MM.1S (cell line): ENCODE results near the gene PLOD1.

Experiments
- CTCF ChIP-seq: fragments of 300-600 bp; sonication (generic); IDR thresholded peaks from 2 replicates; pipeline ENCODE4 v1.5.1; 2016; ENCODE audit warnings: antibody characterized with exemption, low read length, mixed read lengths
- EZH2 ChIP-seq: fragments of 300-600 bp; sonication (generic); optimal IDR thresholded peaks from 2 replicates; pipeline ENCODE3; 2017; ENCODE audit warnings: low read depth, mild to moderate bottlenecking, antibody characterized with exemption, low read length, mixed read lengths
- EZH2phosphoT487 ChIP-seq: fragments of 300-600 bp; sonication (generic); IDR thresholded peaks from 2 replicates; pipeline ENCODE4 v1.6.1; 2018; ENCODE audit warnings: antibody characterized with exemption, low read length

- TF ChIP-seq CTCF (no peak), EZH2phosphoT487 (no peak), EZH2 (no peak)
Measured at GRCh38 chr1:11963622-11964021, 29.1 kb downstream of the PLOD1 start.
